ENCODE data around the gene WDR82. TPM values are rescaled to one million over a fixed set of nuclear protein-coding genes. Genes with fewer than 3 reads are reported as not detected.

The WDR82 gene
- total RNA-seq, 1 donor from 2014 or later = 96.8 TPM

DNA sequence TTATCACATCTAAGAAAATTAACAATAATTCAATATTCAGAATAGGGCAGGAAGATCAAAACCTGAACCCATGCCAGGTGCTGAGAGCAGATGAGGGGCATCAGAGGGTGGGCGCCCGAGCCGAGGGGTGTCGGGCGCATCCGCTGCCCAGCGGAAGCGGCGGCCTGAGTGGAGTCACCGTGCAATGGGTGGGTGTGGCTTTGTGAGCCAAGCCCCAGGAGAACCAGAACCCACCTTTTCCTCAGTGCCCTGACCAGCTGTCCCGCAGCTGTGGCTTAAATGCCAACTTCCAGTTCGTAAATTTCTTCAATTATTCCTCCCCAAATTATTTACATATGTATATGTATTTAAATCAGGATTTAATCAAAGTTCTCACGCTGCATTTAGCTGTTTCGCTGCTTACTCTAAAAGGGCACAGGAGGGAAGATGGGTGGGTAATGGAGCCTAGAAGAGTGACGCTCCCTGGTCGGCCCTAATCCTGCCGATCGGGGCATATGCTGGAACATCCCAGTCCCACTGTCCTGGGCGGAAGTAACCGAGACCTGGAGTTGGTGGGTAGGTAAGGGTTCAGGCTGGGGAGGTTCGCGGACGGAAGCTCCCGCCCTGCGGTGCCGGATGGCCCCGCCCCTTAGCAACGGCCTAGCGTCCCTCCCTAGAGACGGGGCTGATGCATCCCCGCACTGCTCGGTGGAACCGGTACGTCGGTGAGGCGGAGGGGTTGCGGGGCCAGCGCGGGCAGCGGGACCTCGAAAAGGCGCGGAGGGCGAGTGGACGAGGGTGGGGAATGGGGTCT, 39.0 kb upstream of the WDR82 start:
- Mint-ChIP-seq H3K9me3 (no peaks in the 10 kb centered on the region), H3K27ac (no peak overlapping the region), H3K4me3 (peak overlapping the region; percentile 82), H3K27me3 (peaks cover 3% of the 10 kb centered on the region), H3K36me3 (no peaks in the 10 kb centered on the region), H3K4me1 (ENCODE audit: unreplicated experiment) (peaks cover 12% of the 10 kb centered on the region)
- TF ChIP-seq, protein P1, sequence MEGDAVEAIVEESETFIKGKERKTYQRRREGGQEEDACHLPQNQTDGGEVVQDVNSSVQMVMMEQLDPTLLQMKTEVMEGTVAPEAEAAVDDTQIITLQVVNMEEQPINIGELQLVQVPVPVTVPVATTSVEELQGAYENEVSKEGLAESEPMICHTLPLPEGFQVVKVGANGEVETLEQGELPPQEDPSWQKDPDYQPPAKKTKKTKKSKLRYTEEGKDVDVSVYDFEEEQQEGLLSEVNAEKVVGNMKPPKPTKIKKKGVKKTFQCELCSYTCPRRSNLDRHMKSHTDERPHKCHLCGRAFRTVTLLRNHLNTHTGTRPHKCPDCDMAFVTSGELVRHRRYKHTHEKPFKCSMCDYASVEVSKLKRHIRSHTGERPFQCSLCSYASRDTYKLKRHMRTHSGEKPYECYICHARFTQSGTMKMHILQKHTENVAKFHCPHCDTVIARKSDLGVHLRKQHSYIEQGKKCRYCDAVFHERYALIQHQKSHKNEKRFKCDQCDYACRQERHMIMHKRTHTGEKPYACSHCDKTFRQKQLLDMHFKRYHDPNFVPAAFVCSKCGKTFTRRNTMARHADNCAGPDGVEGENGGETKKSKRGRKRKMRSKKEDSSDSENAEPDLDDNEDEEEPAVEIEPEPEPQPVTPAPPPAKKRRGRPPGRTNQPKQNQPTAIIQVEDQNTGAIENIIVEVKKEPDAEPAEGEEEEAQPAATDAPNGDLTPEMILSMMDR (conservative IDR thresholded peaks at IDR 0.05) = no peak
- no peak for DNase-seq (ENCODE audit: extremely low spot score, unreplicated experiment)

- TF ChIP-seq, protein P1 (conservative IDR thresholded peaks at IDR 0.05) = no peak
- H3K4me3 Mint-ChIP-seq = peak within 1 kb of the TSS; percentile 42
- peaks cover 3% of the 10 kb centered on the region for H3K27me3 Mint-ChIP-seq
- DNase-seq (ENCODE audit: extremely low spot score, unreplicated experiment) = no peak
- H3K27ac Mint-ChIP-seq = no peak within 1 kb of the TSS
- peaks cover 12% of the 10 kb centered on the region for H3K4me1 Mint-ChIP-seq (ENCODE audit: unreplicated experiment)
- H3K36me3 Mint-ChIP-seq = no peaks in the 10 kb centered on the region
- no peaks in the 10 kb centered on the region for H3K9me3 Mint-ChIP-seq
Observed at GRCh38 chr3:52315977-52316764, 37.7 kb upstream of the WDR82 start, which contains the start of gene DNAH1. DNAH1 (plus strand) TSS chr3:52316319; CDS start chr3:52322443, 6,124 bp downstream.

- Mint-ChIP-seq H3K9me3 (no peaks in the 10 kb centered on the region), H3K4me3 (no peak overlapping the region), H3K36me3 (no peaks in the 10 kb centered on the region), H3K27me3 (peaks cover 3% of the 10 kb centered on the region), H3K4me1 (ENCODE audit: unreplicated experiment) (peaks cover 12% of the 10 kb centered on the region), H3K27ac (no peak overlapping the region)
- TF ChIP-seq, protein P1 (conservative IDR thresholded peaks at IDR 0.05) = no peak
- DNase-seq (ENCODE audit: extremely low spot score, unreplicated experiment) = no peak
Observed at GRCh38 chr3:52315006-52315405, 36.6 kb upstream of the WDR82 start.

DNA sequence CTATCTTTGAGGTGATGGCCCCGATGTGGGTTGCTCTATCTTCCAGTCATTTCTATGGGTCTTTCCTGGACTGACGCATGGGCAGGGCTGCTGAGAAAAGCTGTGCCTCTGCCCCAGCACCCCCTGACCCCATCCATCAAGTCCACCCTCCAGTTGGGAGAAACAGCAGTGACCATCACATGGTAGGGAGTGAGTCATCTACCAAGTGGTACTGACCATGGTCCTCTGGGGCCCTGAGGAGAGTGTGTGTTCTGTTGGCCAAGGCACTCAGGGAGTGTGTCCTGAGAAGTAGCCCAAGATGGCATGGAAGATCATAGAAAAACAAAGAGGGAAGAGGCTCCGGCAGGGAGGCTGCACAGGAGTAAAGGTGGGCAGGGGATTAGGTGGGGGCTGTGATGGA, 36.0 kb upstream of the WDR82 start:
- Mint-ChIP-seq H3K9me3 (no peaks in the 10 kb centered on the region), H3K4me3 (no peak overlapping the region), H3K4me1 (ENCODE audit: unreplicated experiment) (peaks cover 12% of the 10 kb centered on the region), H3K36me3 (no peaks in the 10 kb centered on the region), H3K27ac (no peak overlapping the region), H3K27me3 (peaks cover 3% of the 10 kb centered on the region)
- TF ChIP-seq, protein P1 (conservative IDR thresholded peaks at IDR 0.05) = no peak
- DNase-seq (ENCODE audit: extremely low spot score, unreplicated experiment) = no peak

GRCh38 chr3:52313774-52314188, 35.3 kb upstream of the WDR82 start:
- Mint-ChIP-seq H3K27ac (no peak overlapping the region), H3K9me3 (no peaks in the 10 kb centered on the region), H3K4me3 (no peak overlapping the region), H3K4me1 (ENCODE audit: unreplicated experiment) (peaks cover 12% of the 10 kb centered on the region), H3K36me3 (no peaks in the 10 kb centered on the region), H3K27me3 (peaks cover 3% of the 10 kb centered on the region)
- no peak for DNase-seq (ENCODE audit: extremely low spot score, unreplicated experiment)
- TF ChIP-seq, protein P1 (conservative IDR thresholded peaks at IDR 0.05) = no peak

Measured in type B pancreatic cell (in vitro differentiated cells).